HL-60 (cell line): Measurements from ENCODE around the gene SKI.

Experiments used
- DNase-seq, 2 experiments: peaks; one replicate each; pipeline ENCODE4 v3.0.0-alpha.2; 2010 to 2020; ENCODE audit warnings: low read depth in 1 of 2, low spot score in 1 of 2
- H3K27ac ChIP-seq: fragments of 250-450 bp; sonication (Bioruptor Pico); replicated peaks from 2 replicates; pipeline ENCODE4 v1.5.1; 2020; ENCODE audit warnings: mild to moderate bottlenecking, moderate library complexity
- H3K27me3 ChIP-seq: fragments of 250-450 bp; sonication (Bioruptor Pico); 2 replicates; pipeline ENCODE4 v1.5.1; 2021; ENCODE audit warnings: mild to moderate bottlenecking, moderate library complexity; ENCODE audit not compliant: insufficient read depth, poor library complexity, severe bottlenecking
- H3K4me3 ChIP-seq: replicated peaks from 2 replicates; pipeline ENCODE4 v1.5.1; 2011; ENCODE audit warnings: mild to moderate bottlenecking, control low read depth, low read length; ENCODE audit not compliant: insufficient read depth
- GABPA ChIP-seq: IDR thresholded peaks from 2 replicates; pipeline ENCODE4 v1.6.1; 2012; ENCODE audit warnings: low read depth
- POLR2AphosphoS5 ChIP-seq: IDR thresholded peaks from 2 replicates; pipeline ENCODE4 v1.6.1; 2012; ENCODE audit warnings: low read depth
- SPI1 ChIP-seq: IDR thresholded peaks from 2 replicates; pipeline ENCODE4 v1.6.1; 2012; ENCODE audit warnings: low read depth, mild to moderate bottlenecking, borderline replicate concordance
- TF ChIP-seq, protein P1 (sequence below): IDR thresholded peaks from one replicate; pipeline ENCODE4 v1.5.1; 2011; ENCODE audit warnings: low read length, control low read depth, inconsistent platforms; ENCODE audit not compliant: insufficient read depth
- TF ChIP-seq, protein P2 (sequence below): IDR thresholded peaks from 2 replicates; pipeline ENCODE4 v1.6.1; 2012; ENCODE audit warnings: low read depth; ENCODE audit not compliant: insufficient replicate concordance

Gene SKI

GRCh38 chr1:2235300-2235998 lies 7.3 kb downstream of the SKI start:
- no peak for DNase-seq
- TF ChIP-seq GABPA (no peak), SPI1 (no peak), POLR2AphosphoS5 (no peak)
- TF ChIP-seq, protein P1, sequence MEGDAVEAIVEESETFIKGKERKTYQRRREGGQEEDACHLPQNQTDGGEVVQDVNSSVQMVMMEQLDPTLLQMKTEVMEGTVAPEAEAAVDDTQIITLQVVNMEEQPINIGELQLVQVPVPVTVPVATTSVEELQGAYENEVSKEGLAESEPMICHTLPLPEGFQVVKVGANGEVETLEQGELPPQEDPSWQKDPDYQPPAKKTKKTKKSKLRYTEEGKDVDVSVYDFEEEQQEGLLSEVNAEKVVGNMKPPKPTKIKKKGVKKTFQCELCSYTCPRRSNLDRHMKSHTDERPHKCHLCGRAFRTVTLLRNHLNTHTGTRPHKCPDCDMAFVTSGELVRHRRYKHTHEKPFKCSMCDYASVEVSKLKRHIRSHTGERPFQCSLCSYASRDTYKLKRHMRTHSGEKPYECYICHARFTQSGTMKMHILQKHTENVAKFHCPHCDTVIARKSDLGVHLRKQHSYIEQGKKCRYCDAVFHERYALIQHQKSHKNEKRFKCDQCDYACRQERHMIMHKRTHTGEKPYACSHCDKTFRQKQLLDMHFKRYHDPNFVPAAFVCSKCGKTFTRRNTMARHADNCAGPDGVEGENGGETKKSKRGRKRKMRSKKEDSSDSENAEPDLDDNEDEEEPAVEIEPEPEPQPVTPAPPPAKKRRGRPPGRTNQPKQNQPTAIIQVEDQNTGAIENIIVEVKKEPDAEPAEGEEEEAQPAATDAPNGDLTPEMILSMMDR = no peak
- TF ChIP-seq, protein P2, sequence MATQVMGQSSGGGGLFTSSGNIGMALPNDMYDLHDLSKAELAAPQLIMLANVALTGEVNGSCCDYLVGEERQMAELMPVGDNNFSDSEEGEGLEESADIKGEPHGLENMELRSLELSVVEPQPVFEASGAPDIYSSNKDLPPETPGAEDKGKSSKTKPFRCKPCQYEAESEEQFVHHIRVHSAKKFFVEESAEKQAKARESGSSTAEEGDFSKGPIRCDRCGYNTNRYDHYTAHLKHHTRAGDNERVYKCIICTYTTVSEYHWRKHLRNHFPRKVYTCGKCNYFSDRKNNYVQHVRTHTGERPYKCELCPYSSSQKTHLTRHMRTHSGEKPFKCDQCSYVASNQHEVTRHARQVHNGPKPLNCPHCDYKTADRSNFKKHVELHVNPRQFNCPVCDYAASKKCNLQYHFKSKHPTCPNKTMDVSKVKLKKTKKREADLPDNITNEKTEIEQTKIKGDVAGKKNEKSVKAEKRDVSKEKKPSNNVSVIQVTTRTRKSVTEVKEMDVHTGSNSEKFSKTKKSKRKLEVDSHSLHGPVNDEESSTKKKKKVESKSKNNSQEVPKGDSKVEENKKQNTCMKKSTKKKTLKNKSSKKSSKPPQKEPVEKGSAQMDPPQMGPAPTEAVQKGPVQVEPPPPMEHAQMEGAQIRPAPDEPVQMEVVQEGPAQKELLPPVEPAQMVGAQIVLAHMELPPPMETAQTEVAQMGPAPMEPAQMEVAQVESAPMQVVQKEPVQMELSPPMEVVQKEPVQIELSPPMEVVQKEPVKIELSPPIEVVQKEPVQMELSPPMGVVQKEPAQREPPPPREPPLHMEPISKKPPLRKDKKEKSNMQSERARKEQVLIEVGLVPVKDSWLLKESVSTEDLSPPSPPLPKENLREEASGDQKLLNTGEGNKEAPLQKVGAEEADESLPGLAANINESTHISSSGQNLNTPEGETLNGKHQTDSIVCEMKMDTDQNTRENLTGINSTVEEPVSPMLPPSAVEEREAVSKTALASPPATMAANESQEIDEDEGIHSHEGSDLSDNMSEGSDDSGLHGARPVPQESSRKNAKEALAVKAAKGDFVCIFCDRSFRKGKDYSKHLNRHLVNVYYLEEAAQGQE = no peak
- H3K27me3 ChIP-seq = no peaks in the 10 kb centered on the region
- peak overlapping the region; percentile 87 for H3K27ac ChIP-seq
- 0 out of 2 replicates have a peak overlapping the region, but pooled peaks have one; percentile 14 for H3K4me3 ChIP-seq

DNA sequence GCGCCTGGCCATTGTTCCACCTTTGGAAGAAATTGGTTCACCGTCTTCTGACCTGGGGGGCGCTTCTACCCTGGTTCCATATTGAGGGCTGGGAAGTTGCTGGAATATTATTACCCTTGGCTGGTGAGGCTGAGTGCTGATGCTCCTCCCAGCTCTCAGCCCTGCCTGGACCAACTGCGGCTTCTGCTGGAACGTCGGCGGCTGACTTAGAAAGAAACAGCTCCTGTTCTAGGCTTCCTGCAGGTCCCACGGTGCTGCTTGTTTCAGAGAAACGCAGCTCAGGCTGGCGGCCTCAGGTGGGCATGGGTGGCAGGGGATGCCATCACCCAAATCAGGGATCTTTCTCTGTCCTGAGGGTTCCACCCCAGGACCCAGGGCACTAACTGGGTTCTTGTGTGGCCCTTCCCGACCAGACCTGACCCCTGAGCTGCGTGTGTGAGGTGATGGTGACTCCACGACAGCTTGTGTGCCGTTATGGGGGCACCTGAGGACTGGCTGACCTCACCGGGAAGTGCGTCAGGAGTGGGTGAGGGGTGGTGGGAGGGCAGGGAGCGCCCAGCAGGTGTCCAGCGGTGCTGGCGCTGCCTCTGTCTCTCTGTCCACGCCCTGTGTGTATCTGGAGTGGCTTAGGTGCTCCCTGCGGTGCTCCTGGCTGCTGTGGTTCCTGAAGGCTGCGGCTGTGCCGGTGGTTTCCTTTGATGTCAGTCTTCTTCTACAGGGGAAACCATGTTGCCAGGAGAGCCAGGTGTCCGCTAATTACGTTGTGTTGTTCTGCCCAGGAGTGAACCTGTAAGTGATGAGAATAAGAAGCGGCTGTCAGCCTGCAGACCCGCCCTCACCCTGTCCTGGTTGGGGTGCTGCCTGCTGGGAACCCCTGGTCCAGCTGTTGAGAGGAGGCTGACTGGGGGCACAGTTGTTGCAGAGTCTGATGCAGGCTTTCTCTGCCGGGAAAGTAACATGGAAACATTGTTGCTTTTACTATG lies 8.9 kb downstream of the SKI start:
- Histone ChIP-seq H3K27ac (no peak overlapping the region), H3K27me3 (no peaks in the 10 kb centered on the region), H3K4me3 (no peak overlapping the region)
- no peak for DNase-seq
- TF ChIP-seq SPI1 (no peak), GABPA (no peak), POLR2AphosphoS5 (no peak)
- TF ChIP-seq, protein P1 = no peak
- TF ChIP-seq, protein P2 = no peak

DNA sequence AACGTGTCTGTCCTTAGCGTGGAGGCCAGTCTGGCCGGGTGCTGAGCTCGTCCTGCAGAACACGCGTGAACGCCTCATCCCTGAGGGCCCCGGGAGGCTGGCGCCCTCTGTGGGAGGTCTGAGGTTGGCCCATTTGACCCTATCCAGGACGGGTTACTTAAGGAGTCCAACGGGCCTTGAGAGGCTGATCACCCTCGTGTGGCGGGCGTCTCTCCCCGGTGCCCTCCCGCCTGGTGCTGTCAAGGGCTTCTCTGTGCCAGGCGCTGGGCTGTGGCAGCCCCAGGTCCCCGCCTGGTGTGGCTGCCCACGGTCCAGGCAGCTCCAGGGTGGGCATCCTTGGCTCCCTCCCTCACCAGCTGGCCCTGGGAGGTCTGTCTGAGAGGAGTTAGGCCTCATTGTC lies 9.7 kb downstream of the SKI start:
- DNase-seq = no peak
- no peak overlapping the region for H3K4me3 ChIP-seq
- no peaks in the 10 kb centered on the region for H3K27me3 ChIP-seq
- no peak overlapping the region for H3K27ac ChIP-seq
- TF ChIP-seq, protein P2 = no peak
- no peak for TF ChIP-seq POLR2AphosphoS5
- TF ChIP-seq, protein P1 = no peak
